Keratinocyte (primary cell): ENCODE data around the gene TRAIP. TPM values are rescaled to one million over a fixed set of nuclear protein-coding genes. Genes with fewer than 3 reads are reported as not detected.
"Not testable (repeated sequence)": the region's sequence is repeated elsewhere in the genome, so short reads cannot be mapped to it uniquely, and the experiment has no call there.

Experiments
- DNase-seq: peaks from one replicate; pipeline ENCODE4 v3.0.0-alpha.2; 2011; ENCODE audit warnings: low read depth, missing footprints, low spot score
- FAIRE-seq: peaks from 2 replicates; lab custom pipeline; 2011; peaks lifted over from hg19 to GRCh38; lab: Jason Lieb, UNC
- H2AFZ ChIP-seq: 2 replicates; pipeline ENCODE4 v1.6.0; 2012; ENCODE audit warnings: low read length, control low read depth, inconsistent platforms; ENCODE audit not compliant: control insufficient read depth
- H3K27ac ChIP-seq: 2 replicates; pipeline ENCODE4 v1.5.1; 2011; ENCODE audit warnings: low read length; ENCODE audit not compliant: control insufficient read depth, insufficient read depth
- H3K27me3 ChIP-seq: 3 replicates; pipeline ENCODE4 v1.6.0; 2011; ENCODE audit warnings: low read length; ENCODE audit not compliant: control insufficient read depth, insufficient read depth; ENCODE audit errors: extremely low read depth
- H3K36me3 ChIP-seq, 2 experiments: 2 replicates in 1 of 2; 3 replicates in 1 of 2; pipeline ENCODE4 v1.5.1; 2011; ENCODE audit warnings: low read length in 2 of 2, mild to moderate bottlenecking in 1 of 2; ENCODE audit not compliant: control insufficient read depth in 2 of 2, insufficient read depth in 2 of 2; ENCODE audit errors: extremely low read depth in 1 of 2
- H3K4me1 ChIP-seq: 3 replicates; pipeline ENCODE4 v1.5.1; 2011; ENCODE audit warnings: low read length; ENCODE audit not compliant: control insufficient read depth, insufficient read depth; ENCODE audit errors: extremely low read depth
- H3K4me2 ChIP-seq: 3 replicates; pipeline ENCODE4 v1.6.0; 2011; ENCODE audit warnings: low read depth, low read length; ENCODE audit not compliant: control insufficient read depth, insufficient read depth; ENCODE audit errors: extremely low read depth
- H3K4me3 ChIP-seq, 3 experiments: fragments of 200-600 bp in 1 of 3; sonication (generic) in 1 of 3; 2 replicates in 2 of 3; 3 replicates in 1 of 3; pipeline ENCODE4 v1.5.1; 2011 to 2016; ENCODE audit warnings: low read length in 3 of 3, mild to moderate bottlenecking in 3 of 3, control low read depth in 2 of 3, inconsistent platforms in 1 of 3, low read depth in 1 of 3, mixed read lengths in 1 of 3, mixed run types in 1 of 3, moderate library complexity in 1 of 3; ENCODE audit not compliant: control insufficient read depth in 2 of 3, insufficient read depth in 2 of 3; ENCODE audit errors: extremely low read depth in 1 of 3
- H3K79me2 ChIP-seq: 2 replicates; pipeline ENCODE4 v1.6.0; 2012; ENCODE audit warnings: low read length; ENCODE audit not compliant: control insufficient read depth, insufficient read depth
- H3K9ac ChIP-seq: 3 replicates; pipeline ENCODE4 v1.6.0; 2011; ENCODE audit warnings: low read length; ENCODE audit not compliant: control insufficient read depth, insufficient read depth; ENCODE audit errors: extremely low read depth
- H3K9me1 ChIP-seq: 3 replicates; pipeline ENCODE4 v1.6.0; 2011; ENCODE audit warnings: low read length; ENCODE audit not compliant: control insufficient read depth, insufficient read depth; ENCODE audit errors: extremely low read depth
- H3K9me3 ChIP-seq: 2 replicates; pipeline ENCODE4 v1.5.1; 2012; ENCODE audit warnings: low read depth, low read length; ENCODE audit not compliant: control insufficient read depth
- H4K20me1 ChIP-seq: 3 replicates; pipeline ENCODE4 v1.6.0; 2011; ENCODE audit warnings: low read length; ENCODE audit not compliant: control insufficient read depth, insufficient read depth; ENCODE audit errors: extremely low read depth
- CTCF ChIP-seq, 3 experiments: IDR thresholded peaks in 1 of 3; conservative IDR thresholded peaks in 1 of 3; optimal IDR thresholded peaks in 1 of 3; 2 replicates in 2 of 3; 3 replicates in 1 of 3; pipeline versions ENCODE3 to v1.5.1; 2011; ENCODE audit warnings: low read length in 3 of 3, mild to moderate bottlenecking in 3 of 3, moderate library complexity in 2 of 3, control low read depth in 1 of 3, inconsistent platforms in 1 of 3; ENCODE audit not compliant: insufficient read depth in 2 of 3; ENCODE audit errors: extremely low read depth in 1 of 3
- EZH2 ChIP-seq: IDR thresholded peaks from one replicate; pipeline ENCODE4 v1.6.1; 2012; ENCODE audit warnings: inconsistent platforms, mild to moderate bottlenecking, low read length, moderate library complexity
- dilution Hi-C: fragments of 300-500 bp; cut with MboI; formaldehyde crosslinking; loops from one replicate; pipeline ENCODE4 v1.7.0; 2020; ENCODE audit warnings: low sequenced_read_pairs; ENCODE audit not compliant: extremely low pct_ligation_motif_present
- polyA plus RNA-seq, 5 experiments: library from polyadenylated mRNA; depleted of rRNA in 3 of 5; stranded (reverse) in 3 of 5; stranded (forward) in 1 of 5; unstranded in 1 of 5; fragments of >200 nt; gene quantifications; 1 replicate in 1 of 5; 2 replicates in 3 of 5; 3 replicates in 1 of 5; pipeline versions ENCODE4 v1.2.1 to v1.2.3, GENCODE V29; 2011 to 2012; ENCODE audit warnings: missing spikeins in 2 of 5, low read depth in 1 of 5, low replicate concordance in 1 of 5

The TRAIP gene
- polyA plus RNA-seq, 1 donor (not counting 4 experiments of a cell fraction or from before 2014, with no cell fraction given): 5.8 TPM

- H3K9me3 ChIP-seq: no peaks in the 10 kb centered on the region
- peak overlapping the region; percentile 91 for H3K9ac ChIP-seq
- DNase-seq: no peak
- FAIRE-seq: peak; percentile 36
- H4K20me1 ChIP-seq: no peaks in the 10 kb centered on the region
- dilution Hi-C loops: no loop called here
- H3K4me1 ChIP-seq: peaks cover 12% of the 10 kb centered on the region
- TF ChIP-seq EZH2: no peak
- no peak for TF ChIP-seq CTCF (optimal IDR thresholded peaks at IDR 0.05 in 1 of 3, IDR thresholded peaks at IDR 0.05 in 1 of 3, conservative IDR thresholded peaks at IDR 0.05 in 1 of 3; ENCODE audit: extremely low read depth in 1 of 3, insufficient read depth in 2 of 3, low read length in 3 of 3)
- peaks cover 39% of the 10 kb centered on the region for H3K79me2 ChIP-seq
- peak overlapping the region; percentile 96 for H3K27ac ChIP-seq
- peak overlapping the region; percentile 86 to 97 (median 93) for H3K4me3 ChIP-seq
- peaks cover 4 to 12% of the 10 kb centered on the region in 2 experiments for H3K36me3 ChIP-seq
- H3K27me3 ChIP-seq: no peaks in the 10 kb centered on the region
- no peaks in the 10 kb centered on the region for H3K9me1 ChIP-seq
- H3K4me2 ChIP-seq: peak overlapping the region; percentile 99
- H2AFZ ChIP-seq: peak overlapping the region; percentile 78
Observed at GRCh38 chr3:49785565-49786356, 70.6 kb downstream of the TRAIP start.

GRCh38 chr3:49782277-49782676 lies 74.1 kb downstream of the TRAIP start:
- dilution Hi-C loops: not testable (repeated sequence)

More at GRCh38 chr3:49782277-49782676, 74.1 kb downstream of the TRAIP start:
- H3K4me2 ChIP-seq, DNase-seq, H3K9me1 ChIP-seq, H2AFZ ChIP-seq, FAIRE-seq, H4K20me1 ChIP-seq, H3K9ac ChIP-seq, H3K27ac ChIP-seq, H3K4me3 ChIP-seq, H3K9me3 ChIP-seq, H3K27me3 ChIP-seq: not testable (repeated sequence)
- peaks cover 6 to 12% of the 10 kb centered on the region in 2 experiments for H3K36me3 ChIP-seq
- peaks cover 68% of the 10 kb centered on the region for H3K79me2 ChIP-seq
- peaks cover 10% of the 10 kb centered on the region for H3K4me1 ChIP-seq
